DMS114 treated with DMSO at 0.1 percent for 48 hours (cell line): ENCODE measurements around the gene SLC6A3.
"Not testable (repeated sequence)": the region's sequence is repeated elsewhere in the genome, so short reads cannot be mapped to it uniquely, and the experiment has no call there.

Experiments
- DNase-seq: peaks from one replicate; lab custom pipeline; 2025; ENCODE audit not compliant: unreplicated experiment; lab: John Stamatoyannopoulos, UW

Gene SLC6A3

GRCh38 chr5:1478271-1479035 lies 33.2 kb upstream of the SLC6A3 start:
- no peak for DNase-seq

- DNase-seq, result no peak
Observed at GRCh38 chr5:1477341-1477740, 32.1 kb upstream of the SLC6A3 start.

- DNase-seq, result no peak
Observed at GRCh38 chr5:1476967-1477310, 31.7 kb upstream of the SLC6A3 start.

GRCh38 chr5:1476181-1476966 lies 31.1 kb upstream of the SLC6A3 start:
- no peak for DNase-seq

- DNase-seq, result not testable (repeated sequence)
Observed at GRCh38 chr5:1475544-1475900, 30.3 kb upstream of the SLC6A3 start.

- no peak for DNase-seq
Observed at GRCh38 chr5:1474866-1475543, 29.8 kb upstream of the SLC6A3 start.

GRCh38 chr5:1474183-1474839 lies 29.1 kb upstream of the SLC6A3 start:
- no peak for DNase-seq

GRCh38 chr5:1473746-1474145 lies 28.5 kb upstream of the SLC6A3 start:
- DNase-seq, result no peak

GRCh38 chr5:1472964-1473628 lies 27.9 kb upstream of the SLC6A3 start:
- DNase-seq, result no peak

GRCh38 chr5:1471997-1472963 lies 27.0 kb upstream of the SLC6A3 start:
- DNase-seq, result no peak

- DNase-seq, result no peak
Observed at GRCh38 chr5:1471240-1471853, 26.1 kb upstream of the SLC6A3 start.

- DNase-seq, result no peak
Observed at GRCh38 chr5:1470762-1471211, 25.5 kb upstream of the SLC6A3 start.

- no peak for DNase-seq
Observed at GRCh38 chr5:1468629-1469527, 23.6 kb upstream of the SLC6A3 start.

- no peak for DNase-seq
Observed at GRCh38 chr5:1468247-1468612, 23.0 kb upstream of the SLC6A3 start.

- no peak for DNase-seq
Observed at GRCh38 chr5:1467341-1468246, 22.4 kb upstream of the SLC6A3 start.

- DNase-seq, result no peak
Observed at GRCh38 chr5:1466631-1467265, 21.5 kb upstream of the SLC6A3 start.

GRCh38 chr5:1465966-1466471 lies 20.8 kb upstream of the SLC6A3 start:
- no peak for DNase-seq
